ENCODE results near the gene CFAP251.

CFAP251 gene

DNA sequence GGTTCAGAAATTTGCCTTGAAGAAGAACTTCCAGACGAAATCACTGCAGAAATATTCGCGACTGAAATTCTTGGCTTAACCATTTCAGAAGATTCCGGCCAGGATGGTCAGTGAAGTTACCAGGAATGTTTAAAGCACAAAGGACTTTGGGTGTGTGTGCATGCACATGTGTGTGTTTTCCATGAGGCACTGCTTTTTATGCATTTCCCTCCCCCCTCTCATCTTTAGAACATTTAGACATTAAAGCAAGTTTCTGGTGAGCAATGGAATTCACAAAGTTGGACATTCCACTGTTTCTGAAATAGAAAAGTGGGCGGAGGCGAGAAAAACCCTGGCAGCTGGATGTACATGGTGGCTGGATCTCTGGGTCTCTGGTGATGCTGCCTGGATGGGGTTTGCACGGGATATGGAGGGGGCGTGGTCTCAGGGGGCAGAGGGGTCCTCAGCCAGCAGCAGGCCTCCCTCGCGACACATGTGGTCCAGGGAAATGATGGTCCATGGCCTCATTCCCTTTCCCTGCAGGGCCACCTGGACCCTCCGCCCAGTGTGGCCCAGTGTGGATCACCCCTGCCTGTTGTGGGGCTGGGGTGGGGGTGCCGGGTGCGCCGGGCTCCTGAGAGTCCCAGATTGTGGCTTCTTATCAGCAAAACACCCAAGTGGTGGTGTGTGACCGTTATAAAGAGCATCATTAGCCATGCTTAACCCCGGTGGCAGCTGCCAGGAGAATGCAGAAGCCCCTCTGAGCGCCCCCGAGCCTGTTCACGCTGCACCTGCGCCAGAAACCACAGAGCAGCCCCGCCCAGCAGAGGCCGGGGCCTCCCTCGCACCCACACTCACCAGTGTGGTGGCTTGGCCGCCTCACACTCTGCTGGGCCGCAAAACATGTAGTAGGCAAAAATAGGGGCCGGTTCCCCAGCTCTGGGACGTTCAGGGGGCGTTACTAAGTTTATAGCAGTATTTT lies 85.5 kb downstream of the CFAP251 start:
- DNase-seq (ENCODE audit: low read depth): peak; percentile 23
- in situ Hi-C loops (cut with HindIII; ENCODE audit: low sequenced_read_pairs): no loop called here
- TF ChIP-seq, protein P1, sequence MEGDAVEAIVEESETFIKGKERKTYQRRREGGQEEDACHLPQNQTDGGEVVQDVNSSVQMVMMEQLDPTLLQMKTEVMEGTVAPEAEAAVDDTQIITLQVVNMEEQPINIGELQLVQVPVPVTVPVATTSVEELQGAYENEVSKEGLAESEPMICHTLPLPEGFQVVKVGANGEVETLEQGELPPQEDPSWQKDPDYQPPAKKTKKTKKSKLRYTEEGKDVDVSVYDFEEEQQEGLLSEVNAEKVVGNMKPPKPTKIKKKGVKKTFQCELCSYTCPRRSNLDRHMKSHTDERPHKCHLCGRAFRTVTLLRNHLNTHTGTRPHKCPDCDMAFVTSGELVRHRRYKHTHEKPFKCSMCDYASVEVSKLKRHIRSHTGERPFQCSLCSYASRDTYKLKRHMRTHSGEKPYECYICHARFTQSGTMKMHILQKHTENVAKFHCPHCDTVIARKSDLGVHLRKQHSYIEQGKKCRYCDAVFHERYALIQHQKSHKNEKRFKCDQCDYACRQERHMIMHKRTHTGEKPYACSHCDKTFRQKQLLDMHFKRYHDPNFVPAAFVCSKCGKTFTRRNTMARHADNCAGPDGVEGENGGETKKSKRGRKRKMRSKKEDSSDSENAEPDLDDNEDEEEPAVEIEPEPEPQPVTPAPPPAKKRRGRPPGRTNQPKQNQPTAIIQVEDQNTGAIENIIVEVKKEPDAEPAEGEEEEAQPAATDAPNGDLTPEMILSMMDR (IDR thresholded peaks at IDR 0.05; ENCODE audit: low read depth, low read length, missing control alignments): no peak
- no peak overlapping the region for H3K4me3 ChIP-seq (ENCODE audit: low read depth, low read length)

GRCh38 chr12:122004633-122005071 lies 86.3 kb downstream of the CFAP251 start:
- no peak overlapping the region for H3K4me3 ChIP-seq (ENCODE audit: low read depth, low read length)
- DNase-seq (ENCODE audit: low read depth): no peak
- TF ChIP-seq, protein P1 (IDR thresholded peaks at IDR 0.05; ENCODE audit: low read depth, low read length, missing control alignments): no peak
- in situ Hi-C loops (cut with HindIII; ENCODE audit: low sequenced_read_pairs): no loop called here

- in situ Hi-C loops (cut with HindIII; ENCODE audit: low sequenced_read_pairs): no loop called here
- no peak for DNase-seq (ENCODE audit: low read depth)
- TF ChIP-seq, protein P1 (IDR thresholded peaks at IDR 0.05; ENCODE audit: low read depth, low read length, missing control alignments): no peak
- no peak overlapping the region for H3K4me3 ChIP-seq (ENCODE audit: low read depth, low read length)
Measured at GRCh38 chr12:122005252-122005776, 86.9 kb downstream of the CFAP251 start.

DNA sequence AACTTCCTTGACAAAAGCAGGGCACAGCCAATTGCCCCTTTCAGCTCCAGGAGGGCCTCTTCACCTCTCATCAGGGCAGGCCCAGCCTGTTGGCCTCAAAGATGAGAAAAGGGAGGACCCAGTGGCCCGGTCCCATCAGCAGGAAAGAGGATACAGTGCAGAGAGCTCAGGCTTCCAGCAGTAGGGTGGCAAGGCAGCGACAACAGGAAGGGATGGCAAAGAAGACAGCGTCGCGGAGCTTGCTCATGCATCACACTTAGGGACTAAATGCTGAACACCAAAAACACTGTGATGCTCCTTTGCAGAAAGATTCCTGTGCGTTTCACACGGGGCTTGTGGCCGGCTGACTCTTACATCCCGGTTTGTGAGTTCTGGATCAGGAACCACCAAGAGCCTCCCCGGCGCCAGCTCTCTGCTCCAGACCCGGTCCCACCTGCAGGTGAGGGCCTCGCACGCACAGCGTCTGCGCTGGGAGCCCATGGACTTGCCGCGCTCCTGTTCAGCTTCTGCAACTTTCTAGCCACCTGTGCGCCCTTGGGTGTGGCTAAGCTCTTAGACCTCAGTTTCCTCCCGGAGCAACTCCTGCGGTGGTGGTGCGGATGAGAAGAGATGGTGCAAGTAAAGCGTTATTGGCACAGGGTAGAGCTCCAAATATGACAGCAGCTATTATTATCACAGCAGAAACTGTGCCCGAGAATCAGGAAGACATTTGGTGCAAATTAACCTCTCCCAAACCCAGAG lies 88.0 kb downstream of the CFAP251 start:
- TF ChIP-seq, protein P1 (IDR thresholded peaks at IDR 0.05; ENCODE audit: low read depth, low read length, missing control alignments): no peak
- no peak overlapping the region for H3K4me3 ChIP-seq (ENCODE audit: low read depth, low read length)
- DNase-seq (ENCODE audit: low read depth): no peak
- in situ Hi-C loops (cut with HindIII; ENCODE audit: low sequenced_read_pairs): no loop called here

DNA sequence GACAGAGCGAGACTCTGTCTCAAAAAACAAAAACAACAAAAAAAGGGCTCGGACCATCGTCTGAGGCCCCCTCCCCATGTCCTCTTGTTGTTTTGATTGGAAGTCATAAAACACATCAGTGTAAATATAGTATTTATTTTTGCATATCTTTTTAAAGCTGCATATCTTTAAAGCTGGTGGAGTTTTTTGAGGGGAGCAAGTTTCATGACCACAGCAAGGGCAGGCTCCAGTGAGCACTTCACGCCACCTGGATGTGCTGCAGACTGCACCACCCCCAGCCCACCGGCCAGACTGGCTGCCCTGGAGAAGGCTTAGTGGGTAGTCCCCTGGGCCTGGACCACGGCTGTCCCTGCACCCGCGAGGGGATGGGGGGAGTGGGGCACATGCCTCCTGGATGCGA lies 91.3 kb downstream of the CFAP251 start:
- DNase-seq (ENCODE audit: low read depth): no peak
- no peak overlapping the region for H3K4me3 ChIP-seq (ENCODE audit: low read depth, low read length)
- TF ChIP-seq, protein P1 (IDR thresholded peaks at IDR 0.05; ENCODE audit: low read depth, low read length, missing control alignments): no peak
- in situ Hi-C loops (cut with HindIII; ENCODE audit: low sequenced_read_pairs): no loop called here

GRCh38 chr12:122012184-122012583 lies 93.8 kb downstream of the CFAP251 start:
- in situ Hi-C loops (cut with HindIII; ENCODE audit: low sequenced_read_pairs): no loop called here
- no peak overlapping the region for H3K4me3 ChIP-seq (ENCODE audit: low read depth, low read length)
- TF ChIP-seq, protein P1 (IDR thresholded peaks at IDR 0.05; ENCODE audit: low read depth, low read length, missing control alignments): no peak
- DNase-seq (ENCODE audit: low read depth): no peak
